ENCODE measurements around the gene NBL1. TPM values are rescaled to one million over a fixed set of nuclear protein-coding genes. Genes with fewer than 3 reads are reported as not detected.

NBL1 gene
- total RNA-seq, 5 donors from 2014 or later (not counting 1 experiment from before 2014, with no cell fraction given): 11.4 to 38.1 (median 13.7) TPM

DNA sequence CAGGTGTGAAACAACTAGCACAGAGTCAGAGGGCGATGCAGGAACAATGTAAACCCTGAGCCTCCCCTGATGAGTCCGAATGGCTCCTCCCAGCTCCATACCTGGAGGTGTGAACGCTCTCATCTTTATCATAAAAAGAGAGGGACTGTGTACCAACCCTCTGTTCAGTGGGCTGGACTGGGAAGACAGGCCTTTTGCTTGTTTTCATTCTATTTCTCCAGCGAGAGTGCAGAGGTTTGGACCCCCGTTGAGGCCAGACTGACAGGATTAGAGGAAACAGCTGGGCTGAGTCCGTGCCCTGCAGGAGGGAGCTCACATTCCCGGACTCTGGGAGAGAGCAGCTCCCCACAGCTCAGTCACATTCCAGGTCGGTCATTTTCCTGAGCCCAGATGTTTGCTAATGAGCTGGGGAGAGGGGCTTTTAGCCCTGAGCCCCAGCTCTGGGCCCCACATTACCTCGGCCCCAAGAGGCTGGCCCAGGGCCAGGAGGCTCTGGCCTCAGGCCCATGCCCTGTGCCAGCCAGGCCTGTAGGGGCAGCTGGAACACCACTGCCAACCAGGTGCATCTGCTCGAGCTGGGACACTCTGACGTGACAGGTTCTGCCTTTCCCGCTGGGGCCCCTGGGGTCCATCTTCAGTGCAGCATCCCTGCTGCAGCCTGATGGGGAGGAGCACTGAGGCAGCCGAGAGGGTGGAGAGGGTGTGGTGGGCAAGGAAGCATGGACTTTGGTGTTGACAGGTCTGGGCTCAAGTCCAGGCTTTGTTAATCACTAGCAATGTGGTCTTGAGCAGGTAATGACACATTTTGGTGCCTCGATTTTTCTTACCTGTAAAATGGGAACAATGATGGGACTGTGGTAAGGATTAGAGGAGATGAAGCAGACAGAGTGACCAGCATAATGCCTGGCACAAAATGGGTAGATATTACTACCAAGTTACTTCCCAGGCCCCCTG is 3.5 kb upstream of the NBL1 start:
- Histone ChIP-seq H3K27me3 (replicated peaks in 1 of 2; ENCODE audit: control insufficient read depth in 2 of 2, extremely low read depth in 1 of 2, insufficient read depth in 2 of 2, low read length in 1 of 2) (peaks cover 2 to 40% of the 10 kb centered on the region in 2 experiments), H3K9me3 (no peaks in the 10 kb centered on the region), H3K27ac (ENCODE audit: low read length) (no peak overlapping the region), H3K36me3 (ENCODE audit: control insufficient read depth in 2 of 2, extremely low read depth in 1 of 2, insufficient read depth in 1 of 2, low read length in 1 of 2) (no peaks in the 10 kb centered on the region), H3K4me3 (ENCODE audit: control insufficient read depth in 1 of 2, extremely low read depth in 1 of 2, low read length in 1 of 2) (no peak overlapping the region), H3K4me1 (ENCODE audit: control insufficient read depth in 1 of 2, extremely low read depth in 1 of 2, insufficient read depth in 2 of 2, low read length in 2 of 2) (peaks cover 0 to 18% of the 10 kb centered on the region in 2 experiments)
- 75% methylated on average over 11 of the region's 14 CpGs for WGBS (ENCODE audit: insufficient coverage)
- Mint-ChIP-seq H3K4me1 (peaks cover 6 to 15% (median 12%) of the 10 kb centered on the region in 3 donors), H3K27ac (no peak overlapping the region), H3K4me3 (no peak overlapping the region), H3K9me3 (no peaks in the 10 kb centered on the region), H3K27me3 (peaks cover 10 to 13% of the 10 kb centered on the region in 2 donors), H3K36me3 (no peaks in the 10 kb centered on the region)
- CTCF ChIA-PET: interaction anchor here in 1 of 2 donors (0.5 to 0.9 kb wide), 4 partner anchors 10 to 976 kb away, joined by 3 to 4 read pairs (median 3); no protein-coding TSS in a partner anchor
- ATAC-seq (replicated peaks in 1 of 4) (no peak), DNase-seq (no peak)
- POLR2A ChIA-PET: no interaction called here

GRCh38 chr1:19643121-19643520 is 990 bp upstream of the NBL1 start:
- H3K36me3 Mint-ChIP-seq: no peaks in the 10 kb centered on the region
- peak overlapping the region; percentile 82 to 84 (median 83) for H3K4me3 Mint-ChIP-seq
- no peak overlapping the region for H3K27ac ChIP-seq (ENCODE audit: low read length)
- peak overlapping the region in 1 of 2 donors; percentile 55 for H3K27ac Mint-ChIP-seq
- H3K27me3 Mint-ChIP-seq: peaks cover 12 to 13% of the 10 kb centered on the region in 2 donors
- no peaks in the 10 kb centered on the region for H3K9me3 Mint-ChIP-seq
- no peaks in the 10 kb centered on the region for H3K9me3 ChIP-seq
- ATAC-seq (replicated peaks in 1 of 4): no peak
- WGBS (ENCODE audit: insufficient coverage): 80% methylated on average over 5 of the region's 7 CpGs
- no peak for DNase-seq
- ChIA-PET POLR2A (no interaction called here), CTCF (no interaction called here)
- peaks cover 2 to 50% of the 10 kb centered on the region in 2 experiments for H3K27me3 ChIP-seq (replicated peaks in 1 of 2; ENCODE audit: control insufficient read depth in 2 of 2, extremely low read depth in 1 of 2, insufficient read depth in 2 of 2, low read length in 1 of 2)
- H3K4me1 ChIP-seq (ENCODE audit: control insufficient read depth in 1 of 2, extremely low read depth in 1 of 2, insufficient read depth in 2 of 2, low read length in 2 of 2): peaks cover 0 to 34% of the 10 kb centered on the region in 2 experiments
- peaks cover 26 to 38% (median 27%) of the 10 kb centered on the region in 3 donors for H3K4me1 Mint-ChIP-seq
- H3K4me3 ChIP-seq (ENCODE audit: control insufficient read depth in 1 of 2, extremely low read depth in 1 of 2, low read length in 1 of 2): no peak overlapping the region
- H3K36me3 ChIP-seq (ENCODE audit: control insufficient read depth in 2 of 2, extremely low read depth in 1 of 2, insufficient read depth in 1 of 2, low read length in 1 of 2): no peaks in the 10 kb centered on the region

- H3K4me1 Mint-ChIP-seq: peaks cover 26 to 40% (median 27%) of the 10 kb centered on the region in 3 donors
- H3K36me3 Mint-ChIP-seq: no peaks in the 10 kb centered on the region
- peaks cover 12 to 13% of the 10 kb centered on the region in 2 donors for H3K27me3 Mint-ChIP-seq
- no peaks in the 10 kb centered on the region for H3K9me3 ChIP-seq
- ChIA-PET CTCF (interaction anchor here in 1 of 2 donors (0.9 kb wide), 1 partner anchor 10 kb away, joined by 3 read pairs; no protein-coding TSS in a partner anchor), POLR2A (interaction anchor here in 1 of 2 donors (1.1 kb wide), 1 partner anchor 46 kb away, joined by 3 read pairs; no protein-coding TSS in a partner anchor)
- H3K27me3 ChIP-seq (replicated peaks in 1 of 2; ENCODE audit: control insufficient read depth in 2 of 2, extremely low read depth in 1 of 2, insufficient read depth in 2 of 2, low read length in 1 of 2): peaks cover 2 to 50% of the 10 kb centered on the region in 2 experiments
- H3K4me3 ChIP-seq (ENCODE audit: control insufficient read depth in 1 of 2, extremely low read depth in 1 of 2, low read length in 1 of 2): peak overlapping the region; percentile 53 to 66
- no peak overlapping the region for H3K27ac ChIP-seq (ENCODE audit: low read length)
- H3K9me3 Mint-ChIP-seq: no peaks in the 10 kb centered on the region
- DNase-seq (no peak), ATAC-seq (replicated peaks in 1 of 4) (peak in 2 of 4 experiments; percentile 10 to 18)
- peak overlapping the region in 1 of 3 donors; percentile 97 for H3K4me3 Mint-ChIP-seq
- peaks cover 0 to 34% of the 10 kb centered on the region in 2 experiments for H3K4me1 ChIP-seq (ENCODE audit: control insufficient read depth in 1 of 2, extremely low read depth in 1 of 2, insufficient read depth in 2 of 2, low read length in 2 of 2)
- no peaks in the 10 kb centered on the region for H3K36me3 ChIP-seq (ENCODE audit: control insufficient read depth in 2 of 2, extremely low read depth in 1 of 2, insufficient read depth in 1 of 2, low read length in 1 of 2)
- 1% methylated on average over 51 of the region's 51 CpGs for WGBS (ENCODE audit: insufficient coverage)
- H3K27ac Mint-ChIP-seq: no peak overlapping the region
Observed at GRCh38 chr1:19644395-19644680, 227 bp downstream of the NBL1 start.

DNA sequence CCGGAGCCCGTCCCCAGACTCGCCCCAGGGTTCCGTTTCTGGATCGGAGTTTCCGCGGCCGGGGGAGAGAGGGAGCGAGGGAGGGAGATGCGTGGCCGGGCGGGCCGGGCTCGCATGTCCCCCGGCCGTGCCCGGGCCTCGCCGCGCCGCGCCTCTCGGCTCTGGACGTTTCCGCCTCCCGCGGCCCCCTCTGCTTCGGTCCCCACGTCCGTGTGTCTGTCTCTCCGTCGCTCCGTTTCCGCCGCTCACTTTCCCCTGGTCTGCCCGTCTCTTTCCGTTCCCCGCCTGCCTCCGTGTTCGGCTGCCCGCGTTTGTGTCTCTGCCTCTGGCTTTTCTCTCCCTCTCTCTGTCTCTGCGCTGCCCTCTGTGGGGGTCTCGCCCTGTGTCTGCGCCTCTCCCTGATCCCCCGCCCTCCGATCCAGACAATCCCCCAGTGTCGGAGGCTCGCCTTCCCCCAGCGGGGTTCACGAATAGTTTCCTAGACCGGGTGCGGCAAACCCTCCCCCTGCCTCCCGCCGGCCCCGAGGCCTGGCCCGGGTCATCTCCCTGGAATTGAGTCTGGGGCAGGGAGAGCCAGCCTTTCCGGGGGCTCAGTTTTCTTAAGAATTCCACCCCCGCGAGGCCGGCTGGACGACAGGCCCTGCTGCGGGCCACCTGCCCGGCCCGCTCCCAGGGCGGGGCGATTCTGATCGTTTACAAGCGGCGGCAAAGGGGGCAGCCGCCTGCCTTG is 735 bp downstream of the NBL1 start:
- H3K4me3 ChIP-seq (ENCODE audit: control insufficient read depth in 1 of 2, extremely low read depth in 1 of 2, low read length in 1 of 2): peak overlapping the region; percentile 53 to 66
- H3K4me1 ChIP-seq (ENCODE audit: control insufficient read depth in 1 of 2, extremely low read depth in 1 of 2, insufficient read depth in 2 of 2, low read length in 2 of 2): peaks cover 0 to 34% of the 10 kb centered on the region in 2 experiments
- H3K36me3 ChIP-seq (ENCODE audit: control insufficient read depth in 2 of 2, extremely low read depth in 1 of 2, insufficient read depth in 1 of 2, low read length in 1 of 2): no peaks in the 10 kb centered on the region
- peaks cover 2 to 50% of the 10 kb centered on the region in 2 experiments for H3K27me3 ChIP-seq (replicated peaks in 1 of 2; ENCODE audit: control insufficient read depth in 2 of 2, extremely low read depth in 1 of 2, insufficient read depth in 2 of 2, low read length in 1 of 2)
- DNase-seq: peak in 25 of 35 experiments; percentile 24 to 60 (median 43)
- peaks cover 26 to 40% (median 27%) of the 10 kb centered on the region in 3 donors for H3K4me1 Mint-ChIP-seq
- H3K27ac Mint-ChIP-seq: peak overlapping the region; percentile 59 to 82
- H3K27me3 Mint-ChIP-seq: peaks cover 12 to 13% of the 10 kb centered on the region in 2 donors
- no peak overlapping the region for H3K27ac ChIP-seq (ENCODE audit: low read length)
- 16% methylated on average over 63 of the region's 71 CpGs for WGBS (ENCODE audit: insufficient coverage)
- no peaks in the 10 kb centered on the region for H3K9me3 Mint-ChIP-seq
- no peaks in the 10 kb centered on the region for H3K9me3 ChIP-seq
- H3K36me3 Mint-ChIP-seq: no peaks in the 10 kb centered on the region
- H3K4me3 Mint-ChIP-seq: peak overlapping the region; percentile 85 to 97 (median 96)
- ChIA-PET POLR2A (no interaction called here), CTCF (no interaction called here)
- peak; percentile 24 to 63 (median 42) for ATAC-seq (replicated peaks in 1 of 4)

DNA sequence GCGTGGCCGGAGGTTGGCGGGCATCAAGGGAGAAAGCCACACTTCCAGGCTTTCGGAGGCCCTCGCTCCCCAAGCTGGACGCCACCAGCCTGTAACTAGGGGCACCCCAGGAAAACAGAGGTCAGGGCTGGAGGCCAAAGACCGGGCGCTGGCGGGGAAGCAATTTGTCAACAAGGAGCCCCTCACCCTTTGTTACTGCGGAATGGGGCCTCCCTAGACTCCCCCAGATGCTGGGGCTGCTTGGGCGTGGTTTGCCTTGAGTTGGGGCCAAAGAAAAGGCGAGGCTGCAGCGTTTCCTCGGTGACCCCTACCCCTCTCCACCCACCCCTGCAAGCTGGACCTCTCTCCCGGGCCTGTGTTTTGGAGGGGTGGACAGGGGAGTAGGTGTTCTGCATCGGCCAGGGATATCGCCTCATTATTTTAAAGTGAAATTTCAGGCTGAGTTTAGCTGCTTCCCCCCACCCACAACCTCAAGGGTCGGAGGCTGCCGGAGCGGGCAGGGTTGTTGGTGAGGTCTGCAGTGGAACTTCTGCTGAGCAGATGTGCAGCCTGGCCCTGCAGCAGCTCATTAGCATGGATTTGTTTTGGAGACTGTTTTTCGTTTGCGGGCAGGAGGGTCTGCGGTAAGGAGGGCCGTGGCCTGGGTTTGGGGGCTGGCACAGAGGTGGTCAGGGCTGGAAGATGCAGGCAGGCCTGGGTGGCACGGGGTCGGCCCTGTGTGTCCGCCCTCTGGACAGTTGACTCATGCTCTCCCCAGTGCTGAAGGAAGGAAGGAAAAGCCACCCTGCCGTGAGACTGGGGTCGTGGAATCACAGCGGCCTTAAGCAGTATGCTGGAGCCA is 1.5 kb downstream of the NBL1 start:
- no peaks in the 10 kb centered on the region for H3K36me3 Mint-ChIP-seq
- no peaks in the 10 kb centered on the region for H3K36me3 ChIP-seq (ENCODE audit: control insufficient read depth in 2 of 2, extremely low read depth in 1 of 2, insufficient read depth in 1 of 2, low read length in 1 of 2)
- peak overlapping the region; percentile 53 to 66 for H3K4me3 ChIP-seq (ENCODE audit: control insufficient read depth in 1 of 2, extremely low read depth in 1 of 2, low read length in 1 of 2)
- H3K27me3 ChIP-seq (replicated peaks in 1 of 2; ENCODE audit: control insufficient read depth in 2 of 2, extremely low read depth in 1 of 2, insufficient read depth in 2 of 2, low read length in 1 of 2): peaks cover 2 to 45% of the 10 kb centered on the region in 2 experiments
- H3K9me3 Mint-ChIP-seq: no peaks in the 10 kb centered on the region
- H3K27ac ChIP-seq (ENCODE audit: low read length): no peak overlapping the region
- peaks cover 12 to 13% of the 10 kb centered on the region in 2 donors for H3K27me3 Mint-ChIP-seq
- WGBS (ENCODE audit: insufficient coverage): 88% methylated on average over 16 of the region's 30 CpGs
- H3K4me1 Mint-ChIP-seq: peaks cover 26 to 48% (median 27%) of the 10 kb centered on the region in 3 donors
- ChIA-PET CTCF (interaction anchor here in 1 of 2 donors (1.2 kb wide), 1 partner anchor 27 kb away, joined by 3 read pairs; no protein-coding TSS in a partner anchor), POLR2A (no interaction called here)
- H3K4me3 Mint-ChIP-seq: peak overlapping the region; percentile 85 to 97 (median 96)
- DNase-seq: no peak
- no peaks in the 10 kb centered on the region for H3K9me3 ChIP-seq
- no peak for ATAC-seq (replicated peaks in 1 of 4)
- H3K4me1 ChIP-seq (ENCODE audit: control insufficient read depth in 1 of 2, extremely low read depth in 1 of 2, insufficient read depth in 2 of 2, low read length in 2 of 2): peaks cover 0 to 35% of the 10 kb centered on the region in 2 experiments
- H3K27ac Mint-ChIP-seq: peak overlapping the region; percentile 15 to 44

Measured in T-cell (primary cell).